Measurements from ENCODE around the gene LRRC41. TPM values are rescaled to one million over a fixed set of nuclear protein-coding genes. Genes with fewer than 3 reads are reported as not detected.

LRRC41 gene
- total and polyA plus RNA-seq, 2 of the 13 experiments (the other 11 are each of a cell fraction or from before 2014, with no cell fraction given): 48.1 to 53.6 TPM

DNA sequence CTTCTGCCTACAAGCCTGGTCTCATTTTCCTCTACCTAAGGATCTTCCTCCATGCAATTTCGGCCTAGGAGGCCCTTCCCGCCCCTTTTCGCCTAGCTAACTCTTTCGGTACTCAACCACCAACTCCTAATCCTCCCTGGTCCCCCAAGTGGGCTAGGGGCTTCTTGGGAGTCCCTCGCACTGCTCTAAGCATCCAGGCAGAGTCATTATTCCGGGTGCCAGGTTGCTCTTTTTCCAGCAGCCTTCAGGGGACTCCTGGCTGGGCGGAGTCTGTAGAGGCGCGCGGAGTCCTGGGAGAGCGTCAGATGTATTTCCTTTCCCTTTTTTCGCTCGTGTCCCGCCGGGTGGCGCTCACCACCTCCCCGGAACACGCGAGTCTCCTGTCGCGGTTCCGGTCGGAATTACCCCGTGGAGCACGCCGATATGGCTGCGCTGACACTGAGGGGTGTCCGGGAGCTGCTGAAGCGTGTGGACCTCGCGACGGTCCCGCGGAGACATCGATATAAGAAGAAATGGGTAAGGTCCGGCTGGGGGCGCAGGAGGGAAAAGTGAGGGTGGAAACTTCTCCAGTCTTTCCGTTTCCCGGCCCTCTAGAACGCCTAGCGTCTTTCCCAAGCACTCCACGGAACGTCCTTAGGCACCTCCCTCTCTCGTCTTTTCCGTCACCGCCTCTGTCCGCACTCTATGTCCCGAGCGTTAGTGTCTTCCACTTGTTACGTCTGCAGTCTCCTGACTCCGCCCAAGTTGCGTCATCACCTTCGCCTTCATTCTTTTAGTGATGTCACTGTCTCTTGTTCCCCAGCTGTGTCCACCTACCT, 37.2 kb upstream of the LRRC41 start, which contains the start of gene NSUN4 (continued):
- 0 out of 2 replicates have a peak, but pooled peaks have one; percentile 16 for TF ChIP-seq ZNF761 (CRISPR knock-in tag; conservative IDR thresholded peaks at IDR 0.05)
- peak; percentile 69; the same call in 1 of the 2 replicates for TF ChIP-seq ZNF557 (CRISPR knock-in tag; IDR thresholded peaks at IDR 0.05)
- peak; percentile 27 for TF ChIP-seq STAG1 (CRISPR knock-in tag; IDR thresholded peaks at IDR 0.05)
- TF ChIP-seq, protein P1, sequence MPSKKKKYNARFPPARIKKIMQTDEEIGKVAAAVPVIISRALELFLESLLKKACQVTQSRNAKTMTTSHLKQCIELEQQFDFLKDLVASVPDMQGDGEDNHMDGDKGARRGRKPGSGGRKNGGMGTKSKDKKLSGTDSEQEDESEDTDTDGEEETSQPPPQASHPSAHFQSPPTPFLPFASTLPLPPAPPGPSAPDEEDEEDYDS (CRISPR knock-in tag; IDR thresholded peaks at IDR 0.05): peak; percentile 67
- peak; percentile 69; the same call in 1 of the 2 replicates for TF ChIP-seq MAF1 (CRISPR knock-in tag; IDR thresholded peaks at IDR 0.05; ENCODE audit: borderline replicate concordance)
- no peak for TF ChIP-seq ZNF546 (CRISPR knock-in tag; conservative IDR thresholded peaks at IDR 0.05)
- TF ChIP-seq, protein P2, sequence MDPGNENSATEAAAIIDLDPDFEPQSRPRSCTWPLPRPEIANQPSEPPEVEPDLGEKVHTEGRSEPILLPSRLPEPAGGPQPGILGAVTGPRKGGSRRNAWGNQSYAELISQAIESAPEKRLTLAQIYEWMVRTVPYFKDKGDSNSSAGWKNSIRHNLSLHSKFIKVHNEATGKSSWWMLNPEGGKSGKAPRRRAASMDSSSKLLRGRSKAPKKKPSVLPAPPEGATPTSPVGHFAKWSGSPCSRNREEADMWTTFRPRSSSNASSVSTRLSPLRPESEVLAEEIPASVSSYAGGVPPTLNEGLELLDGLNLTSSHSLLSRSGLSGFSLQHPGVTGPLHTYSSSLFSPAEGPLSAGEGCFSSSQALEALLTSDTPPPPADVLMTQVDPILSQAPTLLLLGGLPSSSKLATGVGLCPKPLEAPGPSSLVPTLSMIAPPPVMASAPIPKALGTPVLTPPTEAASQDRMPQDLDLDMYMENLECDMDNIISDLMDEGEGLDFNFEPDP (CRISPR knock-in tag; conservative IDR thresholded peaks at IDR 0.05): no peak
- TF ChIP-seq ZMYM2 (CRISPR knock-in tag; IDR thresholded peaks at IDR 0.05): peak; percentile 63; the same call in 1 of the 2 replicates
- TF ChIP-seq, protein P3, sequence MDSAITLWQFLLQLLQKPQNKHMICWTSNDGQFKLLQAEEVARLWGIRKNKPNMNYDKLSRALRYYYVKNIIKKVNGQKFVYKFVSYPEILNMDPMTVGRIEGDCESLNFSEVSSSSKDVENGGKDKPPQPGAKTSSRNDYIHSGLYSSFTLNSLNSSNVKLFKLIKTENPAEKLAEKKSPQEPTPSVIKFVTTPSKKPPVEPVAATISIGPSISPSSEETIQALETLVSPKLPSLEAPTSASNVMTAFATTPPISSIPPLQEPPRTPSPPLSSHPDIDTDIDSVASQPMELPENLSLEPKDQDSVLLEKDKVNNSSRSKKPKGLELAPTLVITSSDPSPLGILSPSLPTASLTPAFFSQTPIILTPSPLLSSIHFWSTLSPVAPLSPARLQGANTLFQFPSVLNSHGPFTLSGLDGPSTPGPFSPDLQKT (CRISPR knock-in tag; IDR thresholded peaks at IDR 0.05; ENCODE audit: borderline replicate concordance): no peak
- TF ChIP-seq ZNF446 (CRISPR knock-in tag; IDR thresholded peaks at IDR 0.05): no peak
- TF ChIP-seq, protein P4, sequence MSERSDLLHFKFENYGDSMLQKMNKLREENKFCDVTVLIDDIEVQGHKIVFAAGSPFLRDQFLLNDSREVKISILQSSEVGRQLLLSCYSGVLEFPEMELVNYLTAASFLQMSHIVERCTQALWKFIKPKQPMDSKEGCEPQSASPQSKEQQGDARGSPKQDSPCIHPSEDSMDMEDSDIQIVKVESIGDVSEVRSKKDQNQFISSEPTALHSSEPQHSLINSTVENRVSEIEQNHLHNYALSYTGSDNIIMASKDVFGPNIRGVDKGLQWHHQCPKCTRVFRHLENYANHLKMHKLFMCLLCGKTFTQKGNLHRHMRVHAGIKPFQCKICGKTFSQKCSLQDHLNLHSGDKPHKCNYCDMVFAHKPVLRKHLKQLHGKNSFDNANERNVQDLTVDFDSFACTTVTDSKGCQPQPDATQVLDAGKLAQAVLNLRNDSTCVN (CRISPR knock-in tag; IDR thresholded peaks at IDR 0.05; ENCODE audit: borderline replicate concordance): 0 out of 2 replicates have a peak, but pooled peaks have one; percentile 60
- no peak for TF ChIP-seq ZNF251 (CRISPR knock-in tag; IDR thresholded peaks at IDR 0.05)
- TF ChIP-seq MYNN (CRISPR knock-in tag; IDR thresholded peaks at IDR 0.05; ENCODE audit: low read depth): peak; percentile 67; the same call in 1 of the 2 replicates
- TF ChIP-seq SAP130 (CRISPR knock-in tag; IDR thresholded peaks at IDR 0.05; ENCODE audit: low read depth): peak; percentile 87
- peak; percentile 79; the same call in 1 of the 2 replicates for TF ChIP-seq PITX1 (CRISPR knock-in tag; IDR thresholded peaks at IDR 0.05)
- 0 out of 2 replicates have a peak, but pooled peaks have one; percentile 44 for TF ChIP-seq ZFP1 (CRISPR knock-in tag; IDR thresholded peaks at IDR 0.05)
- no peak for TF ChIP-seq SUZ12 (IDR thresholded peaks at IDR 0.05; ENCODE audit: low read depth, low read length)
- TF ChIP-seq MXD4 (CRISPR knock-in tag; IDR thresholded peaks at IDR 0.05): peak; percentile 92
- TF ChIP-seq REXO4 (CRISPR knock-in tag; IDR thresholded peaks at IDR 0.05; ENCODE audit: borderline replicate concordance): no peak
- peak; percentile 91 for TF ChIP-seq ARID4A (CRISPR knock-in tag; IDR thresholded peaks at IDR 0.05; ENCODE audit: borderline replicate concordance)
- no peak for TF ChIP-seq GPN1 (CRISPR knock-in tag; IDR thresholded peaks at IDR 0.05; ENCODE audit: borderline replicate concordance)
